ENCODE results near the gene WRAP73. TPM values are rescaled to one million over a fixed set of nuclear protein-coding genes. Genes with fewer than 3 reads are reported as not detected.

WRAP73 gene
- polyA plus RNA-seq, 4 donors, result 17.4 to 27.7 (median 20.3) TPM

- no peak for DNase-seq (ENCODE audit: low read depth in 4 of 4, low spot score in 2 of 4)
Observed at GRCh38 chr1:3617806-3618345, 32.0 kb downstream of the WRAP73 start.

GRCh38 chr1:3616861-3617260 lies 33.0 kb downstream of the WRAP73 start:
- DNase-seq (ENCODE audit: low read depth in 4 of 4, low spot score in 2 of 4), result no peak

GRCh38 chr1:3614755-3615742 lies 34.9 kb downstream of the WRAP73 start:
- no peak for DNase-seq (ENCODE audit: low read depth in 4 of 4, low spot score in 2 of 4)

- DNase-seq (ENCODE audit: low read depth in 4 of 4, low spot score in 2 of 4), result no peak
Observed at GRCh38 chr1:3612123-3612522, 37.8 kb downstream of the WRAP73 start.

GRCh38 chr1:3611170-3612019 lies 38.5 kb downstream of the WRAP73 start, which contains the start of gene MEGF6:
Gene MEGF6, minus strand, starts transcription at chr1:3611508. Its CDS starts 240 bp downstream, at chr1:3611268.
- DNase-seq (ENCODE audit: low read depth in 4 of 4, low spot score in 2 of 4), result no peak

GRCh38 chr1:3610527-3611169 lies 39.3 kb downstream of the WRAP73 start:
- no peak for DNase-seq (ENCODE audit: low read depth in 4 of 4, low spot score in 2 of 4)

- no peak for DNase-seq (ENCODE audit: low read depth in 4 of 4, low spot score in 2 of 4)
Observed at GRCh38 chr1:3609769-3610526, 40.0 kb downstream of the WRAP73 start.

- no peak for DNase-seq (ENCODE audit: low read depth in 4 of 4, low spot score in 2 of 4)
Observed at GRCh38 chr1:3609016-3609768, 40.7 kb downstream of the WRAP73 start.

- no peak for DNase-seq (ENCODE audit: low read depth in 4 of 4, low spot score in 2 of 4)
Observed at GRCh38 chr1:3608154-3608553, 41.7 kb downstream of the WRAP73 start.

- DNase-seq (ENCODE audit: low read depth in 4 of 4, low spot score in 2 of 4), result no peak
Observed at GRCh38 chr1:3607703-3608065, 42.2 kb downstream of the WRAP73 start.

- DNase-seq (ENCODE audit: low read depth in 4 of 4, low spot score in 2 of 4), result no peak
Observed at GRCh38 chr1:3606779-3607702, 42.9 kb downstream of the WRAP73 start.

- DNase-seq (ENCODE audit: low read depth in 4 of 4, low spot score in 2 of 4), result no peak
Observed at GRCh38 chr1:3604997-3605823, 44.7 kb downstream of the WRAP73 start.

- DNase-seq (ENCODE audit: low read depth in 4 of 4, low spot score in 2 of 4), result no peak
Observed at GRCh38 chr1:3604468-3604974, 45.4 kb downstream of the WRAP73 start.

- no peak for DNase-seq (ENCODE audit: low read depth in 4 of 4, low spot score in 2 of 4)
Observed at GRCh38 chr1:3603571-3604467, 46.1 kb downstream of the WRAP73 start.

- no peak for DNase-seq (ENCODE audit: low read depth in 4 of 4, low spot score in 2 of 4)
Observed at GRCh38 chr1:3603156-3603555, 46.7 kb downstream of the WRAP73 start.

- DNase-seq (ENCODE audit: low read depth in 4 of 4, low spot score in 2 of 4), result no peak
Observed at GRCh38 chr1:3602375-3602774, 47.5 kb downstream of the WRAP73 start.

Data from left renal cortex interstitium (tissue), 4 donors.